A549 (cell line): ENCODE measurements around the gene MAF.

Experiments used
- CBX8 ChIP-seq: fragments of 200-600 bp; sonication (generic); IDR thresholded peaks from 2 replicates; pipeline ENCODE4 v1.6.1; 2016
- CHD2 ChIP-seq: fragments of 150-350 bp; IDR thresholded peaks from 2 replicates; pipeline ENCODE4 v1.6.1; 2014; ENCODE audit warnings: low read length; ENCODE audit not compliant: partially characterized antibody
- CTCF ChIP-seq: fragments of >200 bp; sonication (Bioruptor Twin); formaldehyde crosslinking; IDR thresholded peaks from 3 replicates; pipeline ENCODE4 v1.5.1; 2016
- JUN ChIP-seq, 2 experiments: fragments of >200 bp; sonication (Bioruptor Twin); formaldehyde crosslinking; IDR thresholded peaks; 2 replicates in 1 of 2; 3 replicates in 1 of 2; pipeline ENCODE4 v1.6.1; 2016 to 2017
- MAFK ChIP-seq: fragments of 450-650 bp; IDR thresholded peaks from 2 replicates; pipeline ENCODE4 v1.6.1; 2014; ENCODE audit not compliant: partially characterized antibody
- MYC ChIP-seq: IDR thresholded peaks from 2 replicates; pipeline ENCODE4 v1.6.1; 2012; ENCODE audit warnings: mild to moderate bottlenecking, inconsistent platforms, low read length, improper control_type of control experiment, borderline replicate concordance
- POLR2A ChIP-seq: IDR thresholded peaks from 2 replicates; pipeline ENCODE4 v1.6.1; 2012; ENCODE audit warnings: mild to moderate bottlenecking, low read length
- REST ChIP-seq: fragments of 200-600 bp; sonication (generic); IDR thresholded peaks from 2 replicates; pipeline ENCODE4 v1.6.1; 2016; ENCODE audit warnings: antibody characterized with exemption, mild to moderate bottlenecking, moderate library complexity
- TF ChIP-seq, protein P1 (sequence below): fragments of 150-350 bp; IDR thresholded peaks from 2 replicates; pipeline ENCODE4 v1.6.1; 2014; ENCODE audit warnings: low read depth, mild to moderate bottlenecking, low read length

- TF ChIP-seq CHD2 (no peak), MYC (no peak), POLR2A (no peak), CTCF (no peak), JUN (IDR thresholded peaks at IDR 0.05) (no peak), MAFK (no peak), CBX8 (no peak), REST (no peak)
- TF ChIP-seq, protein P1, sequence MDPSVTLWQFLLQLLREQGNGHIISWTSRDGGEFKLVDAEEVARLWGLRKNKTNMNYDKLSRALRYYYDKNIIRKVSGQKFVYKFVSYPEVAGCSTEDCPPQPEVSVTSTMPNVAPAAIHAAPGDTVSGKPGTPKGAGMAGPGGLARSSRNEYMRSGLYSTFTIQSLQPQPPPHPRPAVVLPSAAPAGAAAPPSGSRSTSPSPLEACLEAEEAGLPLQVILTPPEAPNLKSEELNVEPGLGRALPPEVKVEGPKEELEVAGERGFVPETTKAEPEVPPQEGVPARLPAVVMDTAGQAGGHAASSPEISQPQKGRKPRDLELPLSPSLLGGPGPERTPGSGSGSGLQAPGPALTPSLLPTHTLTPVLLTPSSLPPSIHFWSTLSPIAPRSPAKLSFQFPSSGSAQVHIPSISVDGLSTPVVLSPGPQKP = no peak
These were observed 10.9 kb downstream of the MAF start for GRCh38 chr16:79589601-79590102.
